WTC11 (cell line): ENCODE data around the gene ZNF629. TPM values are rescaled to one million over a fixed set of nuclear protein-coding genes. Genes with fewer than 3 reads are reported as not detected.
A peak's percentile ranks its signal among the peaks of the same experiment; 100 is the strongest.

Source experiments
- ATAC-seq: fragments of 200-7000 bp; cut with Tn5 transposase; 2 replicates; pipeline ENCODE4 v1.10.0; 2021; ENCODE audit warnings: mild to moderate bottlenecking, moderate library complexity
- CTCF ChIA-PET: fragments of 300-600 bp; sonication (Branson Sonifier 250); formaldehyde crosslinking; loops from one replicate; lab custom pipeline; 2021; ENCODE audit warnings: antibody characterized with exemption; lab: Charles Lee
- POLR2A ChIA-PET: fragments of 350-600 bp; sonication (Branson Sonifier 250); formaldehyde crosslinking; loops from one replicate; lab custom pipeline; 2021; ENCODE audit warnings: antibody characterized with exemption; lab: Charles Lee
- DNase-seq: peaks from one replicate; pipeline ENCODE4 v3.0.0; 2021; ENCODE audit warnings: low spot score
- H3K27ac Mint-ChIP-seq: 2 replicates; pipeline ENCODE4 v1.8.0; 2021; ENCODE audit warnings: mixed read lengths
- H3K27me3 Mint-ChIP-seq: 2 replicates; pipeline ENCODE4 v1.8.0; 2021; ENCODE audit warnings: low read depth, mild to moderate bottlenecking, moderate library complexity, mixed read lengths
- H3K36me3 Mint-ChIP-seq: 2 replicates; pipeline ENCODE4 v1.8.0; 2021; ENCODE audit warnings: mixed read lengths
- H3K4me1 Mint-ChIP-seq: 2 replicates; pipeline ENCODE4 v1.8.0; 2022; ENCODE audit warnings: mixed read lengths
- H3K4me3 Mint-ChIP-seq: 2 replicates; pipeline ENCODE4 v1.8.0; 2021; ENCODE audit warnings: mild to moderate bottlenecking, moderate library complexity, mixed read lengths
- H3K9me3 Mint-ChIP-seq: 2 replicates; pipeline ENCODE4 v1.8.0; 2021; ENCODE audit warnings: mixed read lengths
- EMX1 ChIP-seq: fragments of 250-450 bp; sonication (Bioruptor Pico); IDR thresholded peaks from 2 replicates; pipeline ENCODE4 v1.8.0; 2021; ENCODE audit warnings: mild to moderate bottlenecking
- ESRRA ChIP-seq: sonication (generic); formaldehyde crosslinking; IDR thresholded peaks from 2 replicates; pipeline ENCODE4 v1.8.1; 2022; ENCODE audit warnings: mild to moderate bottlenecking, missing genetic modification reagents, borderline replicate concordance
- FOXJ3 ChIP-seq: sonication (generic); formaldehyde crosslinking; IDR thresholded peaks from 2 replicates; pipeline ENCODE4 v1.9.0; 2021; ENCODE audit warnings: missing genetic modification reagents, mild to moderate bottlenecking, borderline replicate concordance
- IRF2 ChIP-seq: sonication (generic); formaldehyde crosslinking; IDR thresholded peaks from 2 replicates; pipeline ENCODE4 v1.8.0; 2022; ENCODE audit warnings: low read depth, missing genetic modification reagents, borderline replicate concordance
- NFYB ChIP-seq: sonication (generic); formaldehyde crosslinking; conservative IDR thresholded peaks from 2 replicates; pipeline ENCODE4 v1.8.0; 2022; ENCODE audit warnings: low read depth, missing genetic modification reagents
- NR3C1 ChIP-seq: sonication (generic); formaldehyde crosslinking; conservative IDR thresholded peaks from 2 replicates; pipeline ENCODE4 v1.8.1; 2023; ENCODE audit warnings: low read depth, mild to moderate bottlenecking, missing genetic modification reagents
- RORB ChIP-seq: fragments of 250-450 bp; sonication (Bioruptor Pico); IDR thresholded peaks from 2 replicates; pipeline ENCODE4 v1.9.0; 2021; ENCODE audit warnings: mild to moderate bottlenecking
- SOX15 ChIP-seq: fragments of 250-450 bp; sonication (Bioruptor Pico); IDR thresholded peaks from 2 replicates; pipeline ENCODE4 v1.9.0; 2021; ENCODE audit warnings: mild to moderate bottlenecking
- ZNF396 ChIP-seq: fragments of 250-450 bp; sonication (Bioruptor Pico); IDR thresholded peaks from 2 replicates; pipeline ENCODE4 v1.8.0; 2021; ENCODE audit warnings: mild to moderate bottlenecking, moderate library complexity, borderline replicate concordance
- total RNA-seq: library from RNA; stranded (reverse); gene quantifications from 3 replicates; pipeline ENCODE4 v1.2.3, GENCODE V29; 2021
- TF ChIP-seq, protein P1 (sequence below): sonication (generic); formaldehyde crosslinking; conservative IDR thresholded peaks from 2 replicates; pipeline ENCODE4 v1.8.1; 2022; ENCODE audit warnings: mild to moderate bottlenecking, missing genetic modification reagents
- TF ChIP-seq, protein P2 (sequence below): sonication (generic); formaldehyde crosslinking; IDR thresholded peaks from 2 replicates; pipeline ENCODE4 v1.8.1; 2022; ENCODE audit warnings: low read depth, missing genetic modification reagents, borderline replicate concordance
- TF ChIP-seq, protein P3 (sequence below): sonication (generic); formaldehyde crosslinking; IDR thresholded peaks from 2 replicates; pipeline ENCODE4 v1.8.0; 2022; ENCODE audit warnings: mild to moderate bottlenecking, missing genetic modification reagents
- TF ChIP-seq, protein P4 (sequence below): sonication (generic); formaldehyde crosslinking; IDR thresholded peaks from 2 replicates; pipeline ENCODE4 v1.8.0; 2023; ENCODE audit warnings: missing genetic modification reagents, mild to moderate bottlenecking, borderline replicate concordance
- TF ChIP-seq, protein P5 (sequence below): fragments of 250-450 bp; sonication (Bioruptor Pico); IDR thresholded peaks from 2 replicates; pipeline ENCODE4 v1.9.0; 2021; ENCODE audit warnings: mild to moderate bottlenecking, borderline replicate concordance

ZNF629 gene
- total RNA-seq, 1 experiment from 2014 or later = 20.0 TPM

DNA sequence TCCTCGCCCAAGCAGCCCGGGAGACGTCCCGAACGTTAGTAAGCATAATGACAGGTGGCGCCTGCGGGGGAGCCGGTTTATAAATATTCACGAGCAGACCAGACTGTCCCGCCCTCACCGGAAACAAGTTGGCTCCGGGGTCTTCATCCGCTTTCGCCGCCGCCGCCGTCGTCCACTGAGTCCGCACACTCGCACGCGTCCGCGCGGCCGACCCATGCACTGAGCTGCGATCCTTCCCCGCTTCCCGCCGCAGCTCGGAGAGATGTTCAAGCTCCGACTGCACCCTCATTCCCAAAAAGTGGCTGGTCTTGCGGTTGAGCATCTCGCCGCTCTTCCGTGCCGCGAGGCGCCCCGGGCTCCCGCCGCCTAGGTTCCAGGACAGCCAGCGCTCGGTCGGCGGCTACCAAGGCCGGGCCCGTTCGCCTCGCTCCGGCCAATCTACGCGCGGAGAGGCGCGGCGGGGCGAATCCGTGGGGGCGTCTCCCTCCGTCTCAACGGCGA lies 25.5 kb downstream of the ZNF629 start:
- POLR2A ChIA-PET = interaction anchor here (0.6 to 2.2 kb wide), 4 partner anchors 13 to 354 kb away, joined by 3 to 5 read pairs (median 4); partner anchors contain the start of genes PHKG2 and ZNF771
- peak overlapping the region; percentile 96; the same call in 1 of the 2 replicates for H3K27ac Mint-ChIP-seq

DNA sequence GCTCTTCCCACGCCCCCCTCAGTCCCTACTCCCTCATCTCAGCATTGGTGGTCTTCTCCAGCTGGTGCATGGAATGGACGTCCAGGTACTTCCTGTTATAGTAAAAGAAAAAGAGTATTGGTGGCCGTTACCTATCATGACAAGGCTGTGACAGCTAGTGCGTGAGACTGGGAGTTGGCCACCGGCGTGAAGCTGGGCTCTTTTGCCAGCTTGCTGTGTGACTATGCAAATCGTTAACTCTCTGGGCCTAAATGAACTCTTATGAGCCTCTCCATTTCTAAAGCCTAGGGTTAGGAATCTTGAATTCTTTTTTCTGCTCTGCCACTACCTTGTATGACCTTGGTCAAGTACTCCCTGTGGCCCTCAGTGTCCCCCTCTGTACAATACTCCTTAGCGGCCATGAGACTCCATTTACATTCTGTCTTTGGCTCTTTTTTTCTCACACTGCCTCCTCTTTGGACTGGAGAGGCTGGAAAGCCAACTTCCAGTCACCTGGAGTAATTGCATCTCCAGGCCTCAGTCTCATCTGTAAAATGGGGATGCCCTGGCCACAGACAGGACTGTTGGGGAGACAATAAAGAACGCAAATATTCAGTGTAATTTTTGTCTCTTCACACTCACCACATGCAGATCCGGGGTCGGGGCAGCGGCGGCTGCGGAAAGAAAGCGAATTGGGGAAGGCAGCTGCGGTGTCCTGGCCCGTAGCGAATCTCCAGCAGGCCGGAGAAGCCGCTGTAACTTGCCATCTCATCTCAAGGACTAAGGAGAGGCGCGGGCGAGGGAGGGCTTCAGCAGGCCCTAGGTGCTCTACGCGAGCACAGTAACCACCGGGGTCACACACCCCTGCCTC lies 26.2 kb downstream of the ZNF629 start:
- Mint-ChIP-seq H3K36me3 (peaks cover 33% of the 10 kb centered on the region), H3K4me3 (peak overlapping the region; percentile 94), H3K27ac (peak overlapping the region; percentile 51; the same call in 1 of the 2 replicates), H3K9me3 (no peaks in the 10 kb centered on the region), H3K27me3 (no peaks in the 10 kb centered on the region), H3K4me1 (peaks cover 21% of the 10 kb centered on the region)
- 0 out of 2 replicates have a peak, but pooled peaks have one; percentile 2 for ATAC-seq
- ChIA-PET POLR2A (interaction anchor here (0.6 to 2.2 kb wide), 4 partner anchors 12 to 353 kb away, joined by 3 to 5 read pairs (median 4); partner anchors contain the start of genes PHKG2 and ZNF771), CTCF (interaction anchor here (0.9 to 1.5 kb wide), 4 partner anchors 13 to 69 kb away, joined by 3 to 4 read pairs (median 3); partner anchors contain the start of gene PHKG2)
- no peak for DNase-seq
- TF ChIP-seq ESRRA = peak; percentile 7; the same call in 1 of the 2 replicates
- TF ChIP-seq, protein P1, sequence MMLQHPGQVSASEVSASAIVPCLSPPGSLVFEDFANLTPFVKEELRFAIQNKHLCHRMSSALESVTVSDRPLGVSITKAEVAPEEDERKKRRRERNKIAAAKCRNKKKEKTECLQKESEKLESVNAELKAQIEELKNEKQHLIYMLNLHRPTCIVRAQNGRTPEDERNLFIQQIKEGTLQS (CRISPR knock-in tag) = no peak

More for the DNA sequence above, 25.5 kb downstream of the ZNF629 start:
- peaks cover 21% of the 10 kb centered on the region for H3K4me1 Mint-ChIP-seq
- no peaks in the 10 kb centered on the region for H3K9me3 Mint-ChIP-seq
- CTCF ChIA-PET = interaction anchor here (0.9 to 1.5 kb wide), 3 partner anchors 17 to 69 kb away, joined by 3 to 4 read pairs (median 3); no protein-coding TSS in a partner anchor
- TF ChIP-seq, protein P2, sequence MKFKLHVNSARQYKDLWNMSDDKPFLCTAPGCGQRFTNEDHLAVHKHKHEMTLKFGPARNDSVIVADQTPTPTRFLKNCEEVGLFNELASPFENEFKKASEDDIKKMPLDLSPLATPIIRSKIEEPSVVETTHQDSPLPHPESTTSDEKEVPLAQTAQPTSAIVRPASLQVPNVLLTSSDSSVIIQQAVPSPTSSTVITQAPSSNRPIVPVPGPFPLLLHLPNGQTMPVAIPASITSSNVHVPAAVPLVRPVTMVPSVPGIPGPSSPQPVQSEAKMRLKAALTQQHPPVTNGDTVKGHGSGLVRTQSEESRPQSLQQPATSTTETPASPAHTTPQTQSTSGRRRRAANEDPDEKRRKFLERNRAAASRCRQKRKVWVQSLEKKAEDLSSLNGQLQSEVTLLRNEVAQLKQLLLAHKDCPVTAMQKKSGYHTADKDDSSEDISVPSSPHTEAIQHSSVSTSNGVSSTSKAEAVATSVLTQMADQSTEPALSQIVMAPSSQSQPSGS (CRISPR knock-in tag) = no peak
- TF ChIP-seq EMX1 (CRISPR knock-in tag) = 0 out of 2 replicates have a peak, but pooled peaks have one; percentile 10
- TF ChIP-seq, protein P3, sequence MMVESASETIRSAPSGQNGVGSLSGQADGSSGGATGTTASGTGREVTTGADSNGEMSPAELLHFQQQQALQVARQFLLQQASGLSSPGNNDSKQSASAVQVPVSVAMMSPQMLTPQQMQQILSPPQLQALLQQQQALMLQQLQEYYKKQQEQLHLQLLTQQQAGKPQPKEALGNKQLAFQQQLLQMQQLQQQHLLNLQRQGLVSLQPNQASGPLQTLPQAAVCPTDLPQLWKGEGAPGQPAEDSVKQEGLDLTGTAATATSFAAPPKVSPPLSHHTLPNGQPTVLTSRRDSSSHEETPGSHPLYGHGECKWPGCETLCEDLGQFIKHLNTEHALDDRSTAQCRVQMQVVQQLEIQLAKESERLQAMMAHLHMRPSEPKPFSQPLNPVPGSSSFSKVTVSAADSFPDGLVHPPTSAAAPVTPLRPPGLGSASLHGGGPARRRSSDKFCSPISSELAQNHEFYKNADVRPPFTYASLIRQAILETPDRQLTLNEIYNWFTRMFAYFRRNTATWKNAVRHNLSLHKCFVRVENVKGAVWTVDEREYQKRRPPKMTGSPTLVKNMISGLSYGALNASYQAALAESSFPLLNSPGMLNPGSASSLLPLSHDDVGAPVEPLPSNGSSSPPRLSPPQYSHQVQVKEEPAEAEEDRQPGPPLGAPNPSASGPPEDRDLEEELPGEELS (CRISPR knock-in tag) = peak; percentile 36; the same call in 1 of the 2 replicates
- TF ChIP-seq, protein P4, sequence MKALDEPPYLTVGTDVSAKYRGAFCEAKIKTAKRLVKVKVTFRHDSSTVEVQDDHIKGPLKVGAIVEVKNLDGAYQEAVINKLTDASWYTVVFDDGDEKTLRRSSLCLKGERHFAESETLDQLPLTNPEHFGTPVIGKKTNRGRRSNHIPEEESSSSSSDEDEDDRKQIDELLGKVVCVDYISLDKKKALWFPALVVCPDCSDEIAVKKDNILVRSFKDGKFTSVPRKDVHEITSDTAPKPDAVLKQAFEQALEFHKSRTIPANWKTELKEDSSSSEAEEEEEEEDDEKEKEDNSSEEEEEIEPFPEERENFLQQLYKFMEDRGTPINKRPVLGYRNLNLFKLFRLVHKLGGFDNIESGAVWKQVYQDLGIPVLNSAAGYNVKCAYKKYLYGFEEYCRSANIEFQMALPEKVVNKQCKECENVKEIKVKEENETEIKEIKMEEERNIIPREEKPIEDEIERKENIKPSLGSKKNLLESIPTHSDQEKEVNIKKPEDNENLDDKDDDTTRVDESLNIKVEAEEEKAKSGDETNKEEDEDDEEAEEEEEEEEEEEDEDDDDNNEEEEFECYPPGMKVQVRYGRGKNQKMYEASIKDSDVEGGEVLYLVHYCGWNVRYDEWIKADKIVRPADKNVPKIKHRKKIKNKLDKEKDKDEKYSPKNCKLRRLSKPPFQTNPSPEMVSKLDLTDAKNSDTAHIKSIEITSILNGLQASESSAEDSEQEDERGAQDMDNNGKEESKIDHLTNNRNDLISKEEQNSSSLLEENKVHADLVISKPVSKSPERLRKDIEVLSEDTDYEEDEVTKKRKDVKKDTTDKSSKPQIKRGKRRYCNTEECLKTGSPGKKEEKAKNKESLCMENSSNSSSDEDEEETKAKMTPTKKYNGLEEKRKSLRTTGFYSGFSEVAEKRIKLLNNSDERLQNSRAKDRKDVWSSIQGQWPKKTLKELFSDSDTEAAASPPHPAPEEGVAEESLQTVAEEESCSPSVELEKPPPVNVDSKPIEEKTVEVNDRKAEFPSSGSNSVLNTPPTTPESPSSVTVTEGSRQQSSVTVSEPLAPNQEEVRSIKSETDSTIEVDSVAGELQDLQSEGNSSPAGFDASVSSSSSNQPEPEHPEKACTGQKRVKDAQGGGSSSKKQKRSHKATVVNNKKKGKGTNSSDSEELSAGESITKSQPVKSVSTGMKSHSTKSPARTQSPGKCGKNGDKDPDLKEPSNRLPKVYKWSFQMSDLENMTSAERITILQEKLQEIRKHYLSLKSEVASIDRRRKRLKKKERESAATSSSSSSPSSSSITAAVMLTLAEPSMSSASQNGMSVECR (CRISPR knock-in tag) = peak; percentile 52; the same call in 1 of the 2 replicates
- TF ChIP-seq, all 79 proteins: peak for 3
- Mint-ChIP-seq H3K27me3 (no peaks in the 10 kb centered on the region), H3K36me3 (peaks cover 39% of the 10 kb centered on the region), H3K4me3 (peak overlapping the region; percentile 94)
- DNase-seq = peak; percentile 56
- peak; percentile 6 for ATAC-seq

DNA sequence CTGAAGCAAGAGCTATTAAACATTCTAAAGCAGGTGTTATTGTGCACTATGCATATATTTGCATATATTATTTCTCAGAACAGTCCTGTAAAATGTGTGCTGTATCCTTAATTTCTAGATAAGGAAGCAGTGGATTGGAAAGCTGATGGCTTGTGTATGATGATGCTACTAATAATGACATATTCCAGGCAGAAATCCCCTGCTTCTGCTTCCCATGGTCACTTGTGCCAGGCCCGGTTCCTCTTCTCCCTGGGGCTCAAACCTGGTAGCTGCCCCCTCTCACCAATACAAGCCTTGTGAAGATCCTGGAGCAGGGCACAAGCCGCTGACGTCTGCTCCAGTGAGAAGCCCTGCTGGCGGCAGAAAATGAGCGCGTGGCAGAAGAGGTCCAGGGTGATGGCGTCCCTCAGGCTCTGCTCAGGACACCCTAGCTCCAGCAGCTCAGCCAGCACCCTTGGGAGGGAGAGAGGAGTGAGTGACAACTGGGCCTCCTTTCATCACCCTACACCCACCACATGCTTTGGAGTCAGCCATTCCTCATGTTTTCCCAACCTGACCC lies 26.9 kb downstream of the ZNF629 start:
- POLR2A ChIA-PET = interaction anchor here (2.2 kb wide), 1 partner anchor 12 kb away, joined by 5 read pairs; the partner anchor contains the start of gene PHKG2
- H3K27ac Mint-ChIP-seq = peak overlapping the region; percentile 51; the same call in 1 of the 2 replicates
- CTCF ChIA-PET = interaction anchor here (1.4 to 1.5 kb wide), 2 partner anchors 12 to 66 kb away, joined by 3 to 4 read pairs; partner anchors contain the start of gene PHKG2
- TF ChIP-seq SOX15 (CRISPR knock-in tag) (no peak), IRF2 (CRISPR knock-in tag) (no peak), NFYB (no peak), FOXJ3 (no peak), ZNF396 (CRISPR knock-in tag) (no peak), NR3C1 (CRISPR knock-in tag) (no peak), RORB (CRISPR knock-in tag) (no peak)
- TF ChIP-seq, protein P5, sequence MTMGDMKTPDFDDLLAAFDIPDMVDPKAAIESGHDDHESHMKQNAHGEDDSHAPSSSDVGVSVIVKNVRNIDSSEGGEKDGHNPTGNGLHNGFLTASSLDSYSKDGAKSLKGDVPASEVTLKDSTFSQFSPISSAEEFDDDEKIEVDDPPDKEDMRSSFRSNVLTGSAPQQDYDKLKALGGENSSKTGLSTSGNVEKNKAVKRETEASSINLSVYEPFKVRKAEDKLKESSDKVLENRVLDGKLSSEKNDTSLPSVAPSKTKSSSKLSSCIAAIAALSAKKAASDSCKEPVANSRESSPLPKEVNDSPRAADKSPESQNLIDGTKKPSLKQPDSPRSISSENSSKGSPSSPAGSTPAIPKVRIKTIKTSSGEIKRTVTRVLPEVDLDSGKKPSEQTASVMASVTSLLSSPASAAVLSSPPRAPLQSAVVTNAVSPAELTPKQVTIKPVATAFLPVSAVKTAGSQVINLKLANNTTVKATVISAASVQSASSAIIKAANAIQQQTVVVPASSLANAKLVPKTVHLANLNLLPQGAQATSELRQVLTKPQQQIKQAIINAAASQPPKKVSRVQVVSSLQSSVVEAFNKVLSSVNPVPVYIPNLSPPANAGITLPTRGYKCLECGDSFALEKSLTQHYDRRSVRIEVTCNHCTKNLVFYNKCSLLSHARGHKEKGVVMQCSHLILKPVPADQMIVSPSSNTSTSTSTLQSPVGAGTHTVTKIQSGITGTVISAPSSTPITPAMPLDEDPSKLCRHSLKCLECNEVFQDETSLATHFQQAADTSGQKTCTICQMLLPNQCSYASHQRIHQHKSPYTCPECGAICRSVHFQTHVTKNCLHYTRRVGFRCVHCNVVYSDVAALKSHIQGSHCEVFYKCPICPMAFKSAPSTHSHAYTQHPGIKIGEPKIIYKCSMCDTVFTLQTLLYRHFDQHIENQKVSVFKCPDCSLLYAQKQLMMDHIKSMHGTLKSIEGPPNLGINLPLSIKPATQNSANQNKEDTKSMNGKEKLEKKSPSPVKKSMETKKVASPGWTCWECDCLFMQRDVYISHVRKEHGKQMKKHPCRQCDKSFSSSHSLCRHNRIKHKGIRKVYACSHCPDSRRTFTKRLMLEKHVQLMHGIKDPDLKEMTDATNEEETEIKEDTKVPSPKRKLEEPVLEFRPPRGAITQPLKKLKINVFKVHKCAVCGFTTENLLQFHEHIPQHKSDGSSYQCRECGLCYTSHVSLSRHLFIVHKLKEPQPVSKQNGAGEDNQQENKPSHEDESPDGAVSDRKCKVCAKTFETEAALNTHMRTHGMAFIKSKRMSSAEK (CRISPR knock-in tag) = no peak

More for the DNA sequence above, 26.9 kb downstream of the ZNF629 start:
- DNase-seq = no peak
- Mint-ChIP-seq H3K4me3 (peak overlapping the region; percentile 94), H3K36me3 (peaks cover 26% of the 10 kb centered on the region), H3K4me1 (peaks cover 21% of the 10 kb centered on the region), H3K27me3 (no peaks in the 10 kb centered on the region), H3K9me3 (no peaks in the 10 kb centered on the region)
- ATAC-seq = no peak
